ENCODE data around the gene DNAJB2.
"Not testable (repeated sequence)": the region's sequence is repeated elsewhere in the genome, so short reads cannot be mapped to it uniquely, and the experiment has no call there.

Gene DNAJB2

GRCh38 chr2:219286436-219287115 lies 7.4 kb downstream of the DNAJB2 start:
- DNase-seq (ENCODE audit: insufficient read length), result no peak
- FAIRE-seq, result no peak
- TF ChIP-seq POLR2A (IDR thresholded peaks at IDR 0.05; ENCODE audit: low read depth, low read length) (no peak), POLR2AphosphoS5 (IDR thresholded peaks at IDR 0.05; ENCODE audit: low read depth, low read length) (no peak), TAF1 (IDR thresholded peaks at IDR 0.05; ENCODE audit: borderline replicate concordance, low read depth, low read length) (no peak)

- not testable (repeated sequence) for DNase-seq (ENCODE audit: insufficient read length); FAIRE-seq
These were observed 7.9 kb downstream of the DNAJB2 start for GRCh38 chr2:219287116-219287440.

- DNase-seq (ENCODE audit: insufficient read length) (no peak), FAIRE-seq (no peak)
- no peak for TF ChIP-seq POLR2A (IDR thresholded peaks at IDR 0.05; ENCODE audit: low read depth, low read length)
- TF ChIP-seq TAF1 (IDR thresholded peaks at IDR 0.05; ENCODE audit: borderline replicate concordance, low read depth, low read length), result no peak
- TF ChIP-seq POLR2AphosphoS5 (IDR thresholded peaks at IDR 0.05; ENCODE audit: low read depth, low read length), result no peak
These were observed 8.6 kb downstream of the DNAJB2 start for GRCh38 chr2:219287580-219288265.

GRCh38 chr2:219289195-219289536 lies 10.0 kb downstream of the DNAJB2 start:
- DNase-seq (ENCODE audit: insufficient read length) (no peak), FAIRE-seq (no peak)
- TF ChIP-seq TAF1 (IDR thresholded peaks at IDR 0.05; ENCODE audit: borderline replicate concordance, low read depth, low read length) (no peak), POLR2AphosphoS5 (IDR thresholded peaks at IDR 0.05; ENCODE audit: low read depth, low read length) (no peak), POLR2A (IDR thresholded peaks at IDR 0.05; ENCODE audit: low read depth, low read length) (no peak)

GRCh38 chr2:219289537-219290361 lies 10.6 kb downstream of the DNAJB2 start:
- DNase-seq (ENCODE audit: insufficient read length) (no peak), FAIRE-seq (no peak)
- TF ChIP-seq POLR2A (IDR thresholded peaks at IDR 0.05; ENCODE audit: low read depth, low read length), result no peak
- TF ChIP-seq POLR2AphosphoS5 (IDR thresholded peaks at IDR 0.05; ENCODE audit: low read depth, low read length), result no peak
- TF ChIP-seq TAF1 (IDR thresholded peaks at IDR 0.05; ENCODE audit: borderline replicate concordance, low read depth, low read length), result no peak

GRCh38 chr2:219290381-219291171 lies 11.4 kb downstream of the DNAJB2 start:
- no peak for FAIRE-seq
- DNase-seq (ENCODE audit: insufficient read length), result no peak
- TF ChIP-seq TAF1 (IDR thresholded peaks at IDR 0.05; ENCODE audit: borderline replicate concordance, low read depth, low read length), result no peak
- TF ChIP-seq POLR2AphosphoS5 (IDR thresholded peaks at IDR 0.05; ENCODE audit: low read depth, low read length), result no peak
- TF ChIP-seq POLR2A (IDR thresholded peaks at IDR 0.05; ENCODE audit: low read depth, low read length), result no peak

GRCh38 chr2:219291394-219291793 lies 12.2 kb downstream of the DNAJB2 start:
- TF ChIP-seq POLR2A (IDR thresholded peaks at IDR 0.05; ENCODE audit: low read depth, low read length) (no peak), POLR2AphosphoS5 (IDR thresholded peaks at IDR 0.05; ENCODE audit: low read depth, low read length) (no peak)

GRCh38 chr2:219291910-219292490 lies 12.8 kb downstream of the DNAJB2 start:
- FAIRE-seq (no peak), DNase-seq (ENCODE audit: insufficient read length) (no peak)
- TF ChIP-seq POLR2AphosphoS5 (IDR thresholded peaks at IDR 0.05; ENCODE audit: low read depth, low read length) (no peak), TAF1 (IDR thresholded peaks at IDR 0.05; ENCODE audit: borderline replicate concordance, low read depth, low read length) (no peak), POLR2A (IDR thresholded peaks at IDR 0.05; ENCODE audit: low read depth, low read length) (no peak)

More at GRCh38 chr2:219291394-219291793, 12.2 kb downstream of the DNAJB2 start:
- DNase-seq (ENCODE audit: insufficient read length) (no peak), FAIRE-seq (no peak)

- no peak for FAIRE-seq
- TF ChIP-seq TAF1 (IDR thresholded peaks at IDR 0.05; ENCODE audit: borderline replicate concordance, low read depth, low read length), result no peak
- TF ChIP-seq POLR2AphosphoS5 (IDR thresholded peaks at IDR 0.05; ENCODE audit: low read depth, low read length), result no peak
- TF ChIP-seq POLR2A (IDR thresholded peaks at IDR 0.05; ENCODE audit: low read depth, low read length), result no peak
- DNase-seq (ENCODE audit: insufficient read length), result no peak
These were observed 13.4 kb downstream of the DNAJB2 start for GRCh38 chr2:219292616-219293015.

GRCh38 chr2:219293736-219294231 lies 14.6 kb downstream of the DNAJB2 start:
- TF ChIP-seq POLR2AphosphoS5 (IDR thresholded peaks at IDR 0.05; ENCODE audit: low read depth, low read length) (no peak), TAF1 (IDR thresholded peaks at IDR 0.05; ENCODE audit: borderline replicate concordance, low read depth, low read length) (no peak), POLR2A (IDR thresholded peaks at IDR 0.05; ENCODE audit: low read depth, low read length) (no peak)
- DNase-seq (ENCODE audit: insufficient read length), result no peak
- no peak for FAIRE-seq
